PC-9 (cell line): ENCODE results near the gene RNU4-1. TPM values are rescaled to one million over a fixed set of nuclear protein-coding genes. Genes with fewer than 3 reads are reported as not detected.
"Not testable (repeated sequence)": the region's sequence is repeated elsewhere in the genome, so short reads cannot be mapped to it uniquely, and the experiment has no call there.

Experiments used
- BruUV-seq: library from RNA; stranded (reverse); fragments of 400-500 nt; replicated peaks from 2 replicates; lab custom pipeline; 2021; lab: Mats Ljungman, UMichigan
- CTCF ChIA-PET: fragments of 300-600 bp; sonication (Branson Sonifier 250); formaldehyde crosslinking; loops from one replicate; lab custom pipeline; 2022; ENCODE audit warnings: antibody characterized with exemption; lab: Charles Lee
- POLR2A ChIA-PET: fragments of 300-600 bp; sonication (Branson Sonifier 250); formaldehyde crosslinking; loops from one replicate; lab custom pipeline; 2022; ENCODE audit warnings: antibody characterized with exemption; ENCODE audit not compliant: unreplicated experiment; lab: Charles Lee
- DNase-seq, 2 experiments: peaks; one replicate each; pipeline versions ENCODE4 v3.0.0 to v3.0.0-alpha.2; 2015 to 2022; ENCODE audit warnings: mixed read lengths in 1 of 2
- H2AFZ ChIP-seq: fragments of 200-600 bp; sonication (generic); 2 replicates; pipeline ENCODE4 v1.8.1; 2017; ENCODE audit warnings: antibody characterized with exemption
- H3F3A ChIP-seq: fragments of 200-600 bp; sonication (generic); 2 replicates; pipeline ENCODE4 v1.8.1; 2017; ENCODE audit warnings: antibody characterized with exemption, mild to moderate bottlenecking, low read depth; ENCODE audit not compliant: insufficient read depth
- H3K27ac ChIP-seq: fragments of 200-600 bp; sonication (generic); 2 replicates; pipeline ENCODE4 v1.6.1; 2016; ENCODE audit warnings: mixed run types
- H3K27me3 ChIP-seq: fragments of 200-600 bp; sonication (generic); 2 replicates; pipeline ENCODE4 v1.6.1; 2016; ENCODE audit warnings: low read depth, mixed run types; ENCODE audit not compliant: insufficient read depth
- H3K36me3 ChIP-seq: fragments of 200-600 bp; sonication (generic); 2 replicates; pipeline ENCODE4 v1.6.1; 2016; ENCODE audit warnings: low read depth, mixed run types
- H3K4me1 ChIP-seq: fragments of 200-600 bp; sonication (generic); replicated peaks from 2 replicates; pipeline ENCODE4 v1.6.1; 2016; ENCODE audit warnings: mixed run types; ENCODE audit not compliant: insufficient read depth
- H3K4me2 ChIP-seq: fragments of 200-600 bp; sonication (generic); 2 replicates; pipeline ENCODE4 v1.6.1; 2017; ENCODE audit warnings: mixed run types
- H3K4me3 ChIP-seq: fragments of 200-600 bp; sonication (generic); 2 replicates; pipeline ENCODE4 v1.6.1; 2016; ENCODE audit warnings: mixed run types
- H3K79me2 ChIP-seq: fragments of 200-600 bp; sonication (generic); 2 replicates; pipeline ENCODE4 v1.6.1; 2017; ENCODE audit warnings: low read depth, mixed run types
- H3K9me2 ChIP-seq: fragments of 200-600 bp; sonication (generic); 2 replicates; pipeline ENCODE4 v1.8.1; 2017; ENCODE audit warnings: mild to moderate bottlenecking; ENCODE audit not compliant: insufficient read depth
- H3K9me3 ChIP-seq: fragments of 200-600 bp; sonication (generic); 2 replicates; pipeline ENCODE4 v1.8.1; 2016; ENCODE audit warnings: low read depth; ENCODE audit not compliant: insufficient read depth
- H4K20me1 ChIP-seq: fragments of 200-600 bp; sonication (generic); 2 replicates; pipeline ENCODE4 v1.8.1; 2017; ENCODE audit not compliant: insufficient read depth
- CTCF ChIP-seq: fragments of 200-600 bp; sonication (generic); conservative IDR thresholded peaks from 2 replicates; pipeline ENCODE4 v1.6.1; 2017; ENCODE audit warnings: mixed run types, antibody characterized with exemption, mild to moderate bottlenecking, moderate library complexity
- EZH2 ChIP-seq: fragments of 200-600 bp; sonication (generic); IDR thresholded peaks from 2 replicates; pipeline ENCODE4 v1.8.0; 2017; ENCODE audit warnings: antibody characterized with exemption, low read depth
- intact Hi-C: fragments of 100-400 bp; cut with micrococcal nuclease; formaldehyde crosslinking; loops from one replicate; pipeline ENCODE4 v1.10.0; 2022; ENCODE audit not compliant: unreplicated experiment
- total RNA-seq: library from RNA; stranded (reverse); gene quantifications from 2 replicates; pipeline ENCODE4 v1.2.3, GENCODE V29; 2021

RNU4-1 gene
- total RNA-seq, 1 experiment from 2014 or later, result 1,857 TPM

GRCh38 chr12:120252071-120252906 is 40.7 kb downstream of the RNU4-1 start:
- ChIA-PET POLR2A (interaction anchor here (0.6 kb wide), 1 partner anchor 41 kb away, joined by 3 read pairs; the partner anchor contains the start of gene RNU4-1), CTCF (no interaction called here)
- Histone ChIP-seq H3K4me1 (peaks cover 17% of the 10 kb centered on the region), H3K4me2 (no peak overlapping the region), H3K27me3 (no peaks in the 10 kb centered on the region), H3F3A (no peaks in the 10 kb centered on the region; the same call in none of the 2 replicates), H3K36me3 (peaks cover 4% of the 10 kb centered on the region; the same call in 1 of the 2 replicates), H3K4me3 (no peak overlapping the region), H3K79me2 (peaks cover 90% of the 10 kb centered on the region), H3K9me2 (no peaks in the 10 kb centered on the region), H2AFZ (no peak overlapping the region), H3K27ac (no peak overlapping the region), H3K9me3 (no peaks in the 10 kb centered on the region), H4K20me1 (peaks cover 20% of the 10 kb centered on the region)
- DNase-seq, result no peak
- intact Hi-C loops, result no loop called here
- no TSS peak for BruUV-seq
- TF ChIP-seq EZH2, result no peak
- no peak for TF ChIP-seq CTCF

- H2AFZ ChIP-seq, POLR2A ChIA-PET, H3K4me3 ChIP-seq, H3F3A ChIP-seq, CTCF ChIA-PET, BruUV-seq, H3K36me3 ChIP-seq, H3K4me2 ChIP-seq, DNase-seq, H3K27ac ChIP-seq, intact Hi-C loops, H3K9me3 ChIP-seq, H3K9me2 ChIP-seq, H3K27me3 ChIP-seq: not testable (repeated sequence)
- Histone ChIP-seq H4K20me1 (peaks cover 15% of the 10 kb centered on the region), H3K4me1 (peaks cover 12% of the 10 kb centered on the region), H3K79me2 (peaks cover 90% of the 10 kb centered on the region)
Observed at GRCh38 chr12:120251364-120252070, 41.5 kb downstream of the RNU4-1 start.

- Histone ChIP-seq H4K20me1 (peaks cover 18% of the 10 kb centered on the region), H3K4me1 (peaks cover 12% of the 10 kb centered on the region), H3K27ac (no peak overlapping the region), H3F3A (no peaks in the 10 kb centered on the region; the same call in none of the 2 replicates), H3K27me3 (no peaks in the 10 kb centered on the region), H3K79me2 (peaks cover 94% of the 10 kb centered on the region), H3K4me2 (no peak overlapping the region), H2AFZ (no peak overlapping the region), H3K36me3 (peaks cover 4% of the 10 kb centered on the region; the same call in 1 of the 2 replicates), H3K9me3 (no peaks in the 10 kb centered on the region), H3K9me2 (no peaks in the 10 kb centered on the region), H3K4me3 (no peak overlapping the region)
- TF ChIP-seq CTCF (no peak), EZH2 (no peak)
- POLR2A ChIA-PET, result no interaction called here
- CTCF ChIA-PET, result no interaction called here
- no TSS peak for BruUV-seq
- intact Hi-C loops, result no loop called here
- DNase-seq, result no peak
Observed at GRCh38 chr12:120249875-120250795, 42.9 kb downstream of the RNU4-1 start.
